HG03066 (cell line): Measurements from ENCODE around the gene COL26A1.
"Not testable (repeated sequence)": the region's sequence is repeated elsewhere in the genome, so short reads cannot be mapped to it uniquely, and the experiment has no call there.

Source experiments
- ATAC-seq: cut with Tn5 transposase; IDR thresholded peaks from one replicate; pipeline ENCODE4 v1.9.1; 2021; ENCODE audit warnings: low read depth; ENCODE audit not compliant: unreplicated experiment

Gene COL26A1

GRCh38 chr7:101547022-101547915 lies 184.6 kb downstream of the COL26A1 start:
- no peak for ATAC-seq

- ATAC-seq: no peak
Observed at GRCh38 chr7:101547916-101548661, 185.4 kb downstream of the COL26A1 start.

- no peak for ATAC-seq
Observed at GRCh38 chr7:101549734-101550133, 187.1 kb downstream of the COL26A1 start.

GRCh38 chr7:101550641-101551541 lies 188.2 kb downstream of the COL26A1 start:
- ATAC-seq: no peak

GRCh38 chr7:101553018-101553770 lies 190.5 kb downstream of the COL26A1 start:
- ATAC-seq: no peak

GRCh38 chr7:101553771-101554445 lies 191.2 kb downstream of the COL26A1 start:
- ATAC-seq: no peak

GRCh38 chr7:101554584-101555268 lies 192.1 kb downstream of the COL26A1 start:
- no peak for ATAC-seq

- no peak for ATAC-seq
Observed at GRCh38 chr7:101555269-101555920, 192.7 kb downstream of the COL26A1 start.

GRCh38 chr7:101555921-101556275 lies 193.2 kb downstream of the COL26A1 start:
- no peak for ATAC-seq

GRCh38 chr7:101556453-101556968 lies 193.8 kb downstream of the COL26A1 start:
- ATAC-seq: no peak

GRCh38 chr7:101557421-101557820 lies 194.7 kb downstream of the COL26A1 start:
- no peak for ATAC-seq

- no peak for ATAC-seq
Observed at GRCh38 chr7:101557978-101558741, 195.5 kb downstream of the COL26A1 start.

- no peak for ATAC-seq
Observed at GRCh38 chr7:101558742-101559325, 196.2 kb downstream of the COL26A1 start.

GRCh38 chr7:101559586-101559985 lies 196.9 kb downstream of the COL26A1 start:
- ATAC-seq: no peak

- ATAC-seq: not testable (repeated sequence)
Observed at GRCh38 chr7:101560021-101560420, 197.3 kb downstream of the COL26A1 start.

- no peak for ATAC-seq
Observed at GRCh38 chr7:101560856-101561255, 198.2 kb downstream of the COL26A1 start.

- ATAC-seq: not testable (repeated sequence)
Observed at GRCh38 chr7:101561293-101561692, 198.6 kb downstream of the COL26A1 start.
